ENCODE data around the gene BMP6.
A peak's percentile ranks its signal among the peaks of the same experiment; 100 is the strongest.

The BMP6 gene

GRCh38 chr6:7906741-7907140 lies 180.8 kb downstream of the BMP6 start:
- DNase-seq (ENCODE audit: low spot score), result no peak

GRCh38 chr6:7907159-7907558 lies 181.3 kb downstream of the BMP6 start:
- DNase-seq (ENCODE audit: low spot score), result no peak

- peak; percentile 43 for DNase-seq (ENCODE audit: low spot score)
Measured at GRCh38 chr6:7909323-7910276, 183.7 kb downstream of the BMP6 start.

- no peak for DNase-seq (ENCODE audit: low spot score)
Measured at GRCh38 chr6:7910298-7910653, 184.4 kb downstream of the BMP6 start.

- DNase-seq (ENCODE audit: low spot score), result peak; percentile 83
Measured at GRCh38 chr6:7910654-7911344, 184.9 kb downstream of the BMP6 start, which contains the start of gene TXNDC5. TXNDC5 (minus strand) TSS chr6:7910788; CDS start chr6:7910776, 12 bp downstream.

- DNase-seq (ENCODE audit: low spot score), result no peak
Measured at GRCh38 chr6:7911345-7911725, 185.4 kb downstream of the BMP6 start.

GRCh38 chr6:7912024-7912423 lies 186.1 kb downstream of the BMP6 start:
- no peak for DNase-seq (ENCODE audit: low spot score)

GRCh38 chr6:7912736-7913517 lies 187.0 kb downstream of the BMP6 start:
- DNase-seq (ENCODE audit: low spot score), result no peak

GRCh38 chr6:7914311-7914710 lies 188.4 kb downstream of the BMP6 start:
- DNase-seq (ENCODE audit: low spot score), result no peak

- DNase-seq (ENCODE audit: low spot score), result no peak
Measured at GRCh38 chr6:7914991-7915789, 189.3 kb downstream of the BMP6 start.

GRCh38 chr6:7916959-7917358 lies 191.1 kb downstream of the BMP6 start:
- no peak for DNase-seq (ENCODE audit: low spot score)

- no peak for DNase-seq (ENCODE audit: low spot score)
Measured at GRCh38 chr6:7917729-7918128, 191.8 kb downstream of the BMP6 start.

- no peak for DNase-seq (ENCODE audit: low spot score)
Measured at GRCh38 chr6:7918403-7918802, 192.5 kb downstream of the BMP6 start.

- DNase-seq (ENCODE audit: low spot score), result no peak
Measured at GRCh38 chr6:7919871-7920270, 194.0 kb downstream of the BMP6 start.

- DNase-seq (ENCODE audit: low spot score), result no peak
Measured at GRCh38 chr6:7920425-7920824, 194.5 kb downstream of the BMP6 start.

- no peak for DNase-seq (ENCODE audit: low spot score)
Measured at GRCh38 chr6:7921046-7921445, 195.1 kb downstream of the BMP6 start.

- DNase-seq (ENCODE audit: low spot score), result no peak
Measured at GRCh38 chr6:7921632-7922092, 195.8 kb downstream of the BMP6 start.

- no peak for DNase-seq (ENCODE audit: low spot score)
Measured at GRCh38 chr6:7922596-7922995, 196.7 kb downstream of the BMP6 start.

GRCh38 chr6:7924867-7925266 lies 199.0 kb downstream of the BMP6 start:
- DNase-seq (ENCODE audit: low spot score), result no peak

Measured in Ammon's horn (tissue), 1 donor.